Right lobe of liver (tissue), 4 donors: ENCODE results near the gene FSTL4.

Experiments
- CTCF ChIP-seq, 4 donors: fragments of 200-600 bp in 3 of 4; fragments of 450-650 bp in 1 of 4; IDR thresholded peaks; one replicate each; pipeline versions ENCODE4 v1.5.1 to v1.8.0; 2016 to 2022; ENCODE audit warnings: antibody characterized with exemption in 4 of 4, mild to moderate bottlenecking in 2 of 4
- POLR2A ChIP-seq: fragments of 450-650 bp; IDR thresholded peaks from one replicate; pipeline ENCODE4 v1.6.1; 2017; ENCODE audit warnings: antibody characterized with exemption, mild to moderate bottlenecking
- donor health status: DM: no; HTN: no; CAD: no.
- donor health status: DM: no; HTN: no; CAD: no.
- donor health status: DM: no; HTN: yes; CAD: no.

DNA sequence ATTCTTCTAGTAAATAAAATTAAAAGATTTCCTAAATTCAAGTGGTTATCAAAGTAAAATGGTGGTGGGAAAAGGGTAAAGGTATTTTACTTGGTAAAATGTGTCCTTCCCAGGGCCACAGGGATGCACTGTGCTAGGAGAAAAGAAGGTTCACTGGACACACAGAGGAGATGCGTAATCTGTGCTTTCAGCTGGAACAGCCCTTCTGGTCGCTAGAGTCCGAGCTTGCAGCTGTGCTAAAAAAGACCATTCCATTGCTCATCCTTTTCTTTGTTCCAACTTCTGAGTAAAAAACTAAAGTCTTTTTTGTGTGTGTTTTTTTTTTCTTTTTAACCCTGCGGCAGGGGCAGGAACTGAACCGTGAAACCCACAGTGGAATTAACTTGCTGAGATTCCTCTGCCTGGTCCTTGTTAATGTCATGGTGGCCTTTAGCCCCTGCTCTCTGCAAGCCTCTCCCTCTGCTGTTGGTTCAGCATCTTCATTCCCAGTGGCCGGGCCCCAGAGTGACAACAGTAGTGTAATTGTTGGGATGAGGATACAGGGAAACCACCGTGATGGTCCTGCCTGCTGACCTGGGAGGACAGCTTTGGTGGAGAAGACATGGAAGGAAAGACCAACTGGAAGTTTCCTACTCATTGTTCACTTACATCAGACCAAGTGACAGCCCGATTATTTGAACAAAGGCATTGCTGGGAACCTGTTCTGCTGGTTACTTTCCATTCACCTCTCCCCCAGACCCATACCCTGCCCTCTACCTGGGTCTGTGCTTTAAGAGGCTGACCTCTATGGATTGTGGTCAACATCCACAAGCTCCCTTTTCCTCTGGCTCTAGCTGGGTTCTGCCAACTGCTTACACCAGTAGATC is 31.9 kb upstream of the FSTL4 start:
- TF ChIP-seq POLR2A (no peak), CTCF (IDR thresholded peaks at IDR 0.05) (no peak)
